ENCODE measurements around the gene CLCC1.
A peak's percentile ranks its signal among the peaks of the same experiment; 100 is the strongest.
"Not testable (repeated sequence)": the region's sequence is repeated elsewhere in the genome, so short reads cannot be mapped to it uniquely, and the experiment has no call there.

Gene CLCC1, protein sequence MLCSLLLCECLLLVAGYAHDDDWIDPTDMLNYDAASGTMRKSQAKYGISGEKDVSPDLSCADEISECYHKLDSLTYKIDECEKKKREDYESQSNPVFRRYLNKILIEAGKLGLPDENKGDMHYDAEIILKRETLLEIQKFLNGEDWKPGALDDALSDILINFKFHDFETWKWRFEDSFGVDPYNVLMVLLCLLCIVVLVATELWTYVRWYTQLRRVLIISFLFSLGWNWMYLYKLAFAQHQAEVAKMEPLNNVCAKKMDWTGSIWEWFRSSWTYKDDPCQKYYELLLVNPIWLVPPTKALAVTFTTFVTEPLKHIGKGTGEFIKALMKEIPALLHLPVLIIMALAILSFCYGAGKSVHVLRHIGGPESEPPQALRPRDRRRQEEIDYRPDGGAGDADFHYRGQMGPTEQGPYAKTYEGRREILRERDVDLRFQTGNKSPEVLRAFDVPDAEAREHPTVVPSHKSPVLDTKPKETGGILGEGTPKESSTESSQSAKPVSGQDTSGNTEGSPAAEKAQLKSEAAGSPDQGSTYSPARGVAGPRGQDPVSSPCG

DNA sequence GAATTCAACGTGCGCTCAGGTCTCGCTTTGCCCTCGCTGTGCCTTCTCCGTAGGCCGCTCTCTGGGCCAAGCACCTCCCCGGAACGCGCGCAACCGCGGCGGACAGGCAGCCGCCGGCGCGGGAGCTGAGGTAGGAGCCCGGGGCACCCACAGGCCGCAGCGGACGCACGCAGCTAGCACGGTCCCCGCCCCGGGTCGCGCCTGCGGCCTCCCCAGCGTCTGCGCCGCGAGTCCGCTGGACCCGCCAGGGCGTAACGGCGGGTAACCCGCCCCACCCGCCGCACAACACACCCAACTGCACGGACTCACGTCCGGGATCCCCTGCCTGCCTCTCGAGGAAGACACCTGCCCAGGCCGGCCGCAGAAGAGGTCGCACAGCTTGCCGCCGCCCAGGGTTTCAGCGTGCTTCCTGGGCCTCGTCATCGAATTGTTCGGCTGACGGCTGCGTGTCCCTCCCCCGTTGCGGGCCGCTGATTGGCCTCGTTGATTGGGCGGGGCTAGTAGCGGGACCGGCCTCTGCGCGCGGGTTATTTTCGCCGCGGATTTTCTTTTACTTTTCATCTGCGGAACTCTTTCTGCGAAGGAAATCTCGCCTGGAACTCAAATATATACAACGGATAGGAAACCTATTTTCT, at the start of gene CLCC1:
TSS of gene CLCC1 (minus strand) at position 433 of the 635 bp plus-strand sequence. CDS start 13,047 bp downstream, outside the sequence.
- DNase-seq = peak; percentile 89

DNA sequence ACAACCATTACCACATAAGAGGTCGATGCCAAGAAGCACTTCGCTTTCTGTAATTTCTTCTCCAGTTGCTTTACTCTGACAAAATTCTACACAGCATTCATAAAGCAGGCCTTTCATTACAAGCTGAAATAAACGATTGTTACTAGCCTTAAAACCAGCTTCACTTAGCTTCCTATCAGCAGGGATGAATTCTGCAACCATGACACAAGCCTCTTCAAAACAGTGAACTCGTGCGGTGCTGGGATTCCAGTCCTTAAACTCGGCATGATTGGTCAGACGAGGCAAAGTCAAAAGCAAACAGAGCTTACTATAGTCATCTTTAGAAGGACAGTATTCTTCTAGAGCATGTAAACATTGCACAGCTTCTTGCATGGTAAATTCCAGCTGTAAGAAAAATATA, 48.1 kb upstream of the CLCC1 start:
- DNase-seq = no peak

DNA sequence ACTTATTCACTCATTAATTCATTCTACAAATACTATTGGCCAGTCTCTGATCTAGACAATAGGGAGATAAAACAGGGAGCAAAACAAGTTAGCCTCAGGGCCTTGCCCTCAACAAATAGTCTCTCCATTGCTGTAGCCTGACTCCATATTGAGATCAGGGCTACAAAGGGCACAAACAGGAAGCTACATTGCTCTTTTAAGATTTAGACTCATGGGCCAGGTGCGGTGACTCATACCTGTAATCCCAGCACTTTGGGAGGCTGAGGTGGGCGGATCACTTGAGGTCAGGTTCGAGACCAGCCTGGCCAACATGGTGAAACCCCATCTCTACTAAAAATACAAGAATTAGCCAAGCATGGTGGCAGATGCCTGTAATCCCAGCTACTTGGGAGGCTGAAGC, 33.3 kb upstream of the CLCC1 start:
- not testable (repeated sequence) for DNase-seq

DNA sequence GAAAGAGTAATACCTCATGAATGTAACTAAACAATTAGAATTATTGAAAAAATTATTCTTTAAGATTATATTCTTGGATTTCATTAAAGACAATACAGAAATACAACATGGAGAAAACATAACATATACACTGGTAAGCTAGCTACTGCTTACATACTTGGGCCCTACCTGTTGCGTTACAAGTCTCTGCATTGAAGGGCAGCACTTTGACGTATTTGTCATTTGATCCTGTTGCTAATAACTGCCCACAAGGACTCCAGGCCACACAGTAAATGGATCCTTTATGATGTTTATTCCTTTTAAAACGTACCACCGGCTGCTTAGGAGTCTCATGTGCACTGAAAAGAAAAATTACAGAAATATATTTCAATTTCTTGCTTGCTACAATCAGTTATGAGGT, 19.8 kb upstream of the CLCC1 start:
- DNase-seq = no peak

DNA sequence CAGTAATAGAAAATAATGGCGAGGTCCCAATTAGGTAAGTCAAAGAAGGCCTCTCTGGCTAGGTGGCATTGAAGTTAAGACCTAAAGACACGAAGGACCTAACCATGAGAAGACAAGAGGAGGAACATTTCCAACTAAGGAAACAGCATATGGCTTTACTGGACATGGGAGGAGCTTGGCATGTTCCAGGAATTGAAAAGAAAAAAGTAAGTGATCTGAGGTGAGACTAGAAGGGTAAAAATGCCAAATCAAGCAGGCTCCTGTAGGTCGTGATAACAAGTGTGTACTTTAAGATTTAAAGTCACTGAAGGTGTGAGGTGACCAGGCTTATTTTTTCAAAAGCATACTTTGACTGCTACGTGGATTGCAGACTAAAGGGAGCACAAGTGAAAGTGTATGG, 13.4 kb upstream of the CLCC1 start:
- DNase-seq = no peak

DNA sequence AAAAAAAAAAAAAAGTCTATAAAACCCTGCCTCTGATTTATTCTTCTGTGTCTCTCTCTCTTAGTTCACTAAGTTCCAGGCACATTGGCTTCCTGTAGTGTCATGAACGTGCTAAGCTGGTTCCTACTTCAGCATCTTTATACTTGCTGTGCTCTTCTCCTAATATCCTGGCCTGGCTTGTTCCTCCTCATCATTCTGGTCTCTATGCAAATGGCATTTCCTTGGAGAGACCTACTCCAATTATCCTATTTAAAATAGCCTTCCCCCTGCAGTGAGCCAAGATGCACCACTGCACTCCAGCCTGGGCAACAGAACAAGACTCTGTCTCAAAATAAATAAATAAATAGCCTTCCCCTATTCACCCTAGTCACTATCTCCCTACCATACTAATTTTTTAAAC, 9.7 kb upstream of the CLCC1 start:
- no peak for DNase-seq

DNA sequence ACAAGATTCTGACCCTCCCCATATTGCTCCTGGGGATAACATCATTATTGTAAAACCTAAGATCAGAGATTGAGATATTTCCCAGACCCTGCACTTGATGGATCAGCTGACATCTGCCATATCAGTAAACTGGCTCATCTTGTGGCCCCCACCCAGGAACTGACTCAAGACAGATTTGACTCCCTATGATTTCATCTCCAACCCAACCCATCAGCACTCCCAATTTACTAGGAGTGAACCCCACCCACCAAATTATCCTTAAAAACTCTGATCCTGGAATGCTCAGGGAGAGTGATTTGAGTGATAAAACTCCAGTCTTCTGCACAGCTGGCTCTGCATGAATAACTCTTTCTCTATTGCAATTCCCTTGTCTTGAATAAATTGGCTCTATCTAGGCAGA, 6.1 kb upstream of the CLCC1 start:
- no peak for DNase-seq

DNA sequence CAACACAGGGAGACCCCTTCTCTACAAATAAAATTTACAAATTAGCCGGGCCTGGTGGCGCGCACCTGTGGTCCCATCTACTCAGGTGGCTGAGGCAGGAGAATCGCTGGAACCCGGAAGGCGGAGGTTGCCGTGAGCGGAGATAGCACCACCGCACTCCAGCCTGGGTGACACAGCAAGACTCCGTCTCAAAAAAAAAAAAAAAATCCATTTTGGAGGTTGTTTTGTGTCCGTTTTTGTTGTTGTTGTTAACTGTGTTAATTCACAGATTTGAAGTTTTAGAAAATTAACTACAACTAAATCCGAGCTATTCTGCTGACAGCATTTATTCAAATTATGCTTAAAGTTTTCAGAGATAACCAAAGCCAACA, 618 bp downstream of the CLCC1 start:
- peak; percentile 43 for DNase-seq

DNA sequence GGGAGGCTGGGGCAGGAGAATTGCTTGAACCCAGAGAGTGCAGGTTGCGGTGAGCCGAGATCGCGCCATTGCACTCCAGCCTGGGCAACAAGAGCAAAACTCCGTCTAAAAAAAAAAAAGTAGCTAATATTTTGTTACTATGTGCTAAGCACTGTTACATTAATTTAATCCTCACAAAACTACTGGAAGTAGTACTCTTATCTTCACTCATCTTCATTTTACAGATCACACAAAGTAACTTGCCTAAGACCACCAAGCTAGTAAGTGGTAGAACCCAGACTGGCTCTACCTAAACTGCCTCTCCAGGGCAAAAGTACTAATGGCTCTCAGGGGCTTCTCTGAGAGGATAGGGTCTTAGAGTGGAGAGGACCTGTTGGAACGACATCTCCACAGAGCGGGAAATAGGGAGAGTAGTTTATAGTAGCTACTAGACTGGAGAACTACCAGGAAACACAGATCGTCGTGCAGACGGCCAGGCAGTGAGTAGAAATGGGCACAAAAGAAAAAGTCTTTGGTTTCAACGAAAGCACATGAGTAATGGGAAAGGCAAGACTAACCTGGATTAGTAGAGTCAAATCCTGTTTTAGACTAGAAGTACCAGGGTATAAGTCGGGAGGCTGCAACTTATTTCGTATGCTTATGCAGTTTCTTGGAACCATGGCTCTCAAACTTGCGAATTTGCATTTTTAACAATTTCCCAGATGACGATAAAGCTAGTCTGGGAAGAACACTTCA, 1.4 kb downstream of the CLCC1 start:
- no peak for DNase-seq

DNA sequence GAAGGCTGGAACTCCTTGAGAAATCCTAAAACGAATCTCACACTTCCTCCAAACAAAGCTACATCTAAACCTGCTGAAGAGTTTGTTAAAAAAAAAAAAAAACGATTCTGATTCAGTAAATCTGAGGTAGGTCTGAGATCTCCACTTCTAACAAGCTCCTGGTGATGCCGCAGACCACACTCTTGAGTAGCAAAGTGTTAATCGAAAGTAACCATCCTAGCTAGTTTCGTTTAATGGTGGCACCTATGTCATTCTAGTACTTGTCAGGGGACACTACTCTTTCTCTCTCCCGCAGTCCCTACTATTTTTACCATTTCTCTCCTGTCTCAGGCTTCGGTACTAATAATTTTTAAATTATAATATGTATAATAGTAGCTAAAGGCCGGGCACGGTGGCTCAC, 2.1 kb downstream of the CLCC1 start:
- DNase-seq = no peak

DNA sequence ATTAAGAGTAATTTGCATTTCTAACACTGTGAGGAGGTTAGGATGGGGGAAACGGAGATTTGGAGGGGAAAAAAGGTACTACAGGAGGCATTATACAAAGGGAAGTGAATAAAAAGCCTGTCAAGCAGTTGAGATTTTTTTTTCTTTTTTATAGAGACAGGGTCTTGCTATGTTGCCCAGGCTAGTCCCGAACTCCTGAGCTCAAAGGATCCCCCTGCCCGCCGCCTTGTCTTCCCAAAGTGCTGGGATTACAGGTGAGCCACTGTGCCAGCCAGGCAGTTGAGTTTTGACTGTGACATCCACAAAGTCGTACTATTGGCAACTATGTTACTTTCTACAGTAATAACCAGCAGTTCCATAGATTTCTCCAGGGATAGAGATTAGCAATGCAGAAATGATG, 2.6 kb downstream of the CLCC1 start:
- no peak for DNase-seq

DNA sequence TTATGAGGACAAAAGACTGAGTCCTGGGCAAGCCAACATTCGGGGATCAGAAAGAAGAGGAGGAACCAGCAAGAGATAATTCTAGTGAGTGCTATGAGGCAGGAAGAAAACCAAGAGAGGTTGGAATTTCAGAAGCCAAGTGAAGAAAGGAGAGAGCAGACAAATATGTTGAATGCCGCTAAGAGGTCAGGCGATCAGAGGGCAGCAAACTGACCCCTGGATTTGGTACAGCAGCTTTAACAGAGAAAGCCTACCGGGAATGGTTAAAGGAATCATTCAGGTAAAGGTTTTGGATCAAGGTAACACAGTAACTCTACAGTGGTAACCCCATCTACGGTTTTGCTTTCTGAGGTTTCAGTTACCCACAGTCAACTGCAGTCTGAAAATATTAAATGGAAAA, 5.4 kb downstream of the CLCC1 start:
- DNase-seq = no peak

DNA sequence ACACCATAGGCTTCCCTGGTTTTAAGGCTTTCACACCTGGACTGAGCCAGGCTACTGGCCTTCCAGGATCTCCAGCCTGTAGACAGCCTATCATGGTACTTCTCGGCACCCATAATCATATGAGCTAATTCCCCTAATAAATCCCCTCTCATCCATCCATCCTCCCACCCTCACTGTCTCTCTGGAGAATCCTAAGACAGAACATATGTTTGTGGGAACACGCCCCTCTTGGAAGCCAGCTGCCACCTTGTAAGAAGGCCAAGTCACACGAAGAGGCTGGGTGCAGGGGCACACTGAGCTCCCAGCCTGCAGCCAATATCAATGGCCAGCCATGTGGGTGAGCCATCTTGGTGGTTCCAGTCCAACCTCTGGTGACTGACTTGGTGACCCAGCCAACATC, 7.4 kb downstream of the CLCC1 start:
- DNase-seq = no peak

DNA sequence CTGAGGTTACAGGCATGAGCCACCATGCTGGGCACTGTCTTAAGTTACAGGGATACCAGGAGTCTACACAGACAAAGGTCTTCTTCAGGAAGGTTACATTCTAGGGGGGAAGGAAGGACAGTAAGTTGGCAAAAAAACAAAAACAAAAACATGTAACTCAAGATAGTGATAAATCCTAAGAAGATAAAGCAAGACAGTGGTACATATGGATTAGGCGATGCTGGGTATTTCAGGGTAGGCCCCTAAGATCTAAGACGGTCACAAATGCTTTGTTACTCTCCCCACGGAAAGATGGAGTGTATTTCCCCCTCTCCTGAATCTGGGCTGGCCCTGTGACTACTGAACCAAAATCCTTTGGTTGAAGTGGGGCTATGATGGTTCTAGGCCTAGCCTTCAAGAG, 8.2 kb downstream of the CLCC1 start:
- no peak for DNase-seq

DNA sequence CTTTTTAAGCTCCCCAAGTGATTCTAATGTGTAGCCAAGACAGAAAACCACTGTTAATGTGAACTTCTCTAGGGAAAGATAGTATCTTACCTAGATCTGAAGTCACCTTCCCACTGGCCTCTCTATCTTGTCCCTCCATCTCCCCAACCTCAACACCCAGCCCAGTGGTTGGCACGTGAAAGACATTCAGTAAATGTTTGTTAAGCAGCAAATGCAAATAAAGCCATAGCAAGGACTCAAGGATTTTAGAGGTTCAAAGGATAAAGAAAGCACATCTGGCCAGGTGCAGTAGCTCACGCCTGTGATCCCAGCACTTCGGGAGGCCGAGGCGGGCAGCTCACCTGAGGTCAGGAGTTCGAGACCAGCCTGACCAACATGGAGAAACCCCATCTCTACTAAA, 9.8 kb downstream of the CLCC1 start:
- no peak for DNase-seq

DNA sequence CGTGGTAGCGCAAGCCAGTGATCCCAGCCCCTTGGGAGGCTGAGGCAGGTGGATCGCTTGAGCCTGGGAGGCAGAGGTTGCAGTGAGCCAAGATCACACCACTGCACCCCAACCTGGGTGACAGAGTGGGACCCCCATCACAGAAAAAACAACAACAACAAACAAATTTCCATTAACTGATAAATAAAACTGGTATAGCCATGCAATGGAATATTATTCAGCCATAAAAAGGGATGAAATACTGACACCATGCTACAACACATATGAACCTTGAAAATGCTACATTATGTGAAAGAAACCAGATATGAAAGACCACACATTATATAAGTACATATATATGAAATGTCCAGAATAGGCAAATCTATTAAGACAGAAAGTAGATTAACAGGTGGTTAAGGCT, 12.0 kb downstream of the CLCC1 start:
- no peak for DNase-seq

DNA sequence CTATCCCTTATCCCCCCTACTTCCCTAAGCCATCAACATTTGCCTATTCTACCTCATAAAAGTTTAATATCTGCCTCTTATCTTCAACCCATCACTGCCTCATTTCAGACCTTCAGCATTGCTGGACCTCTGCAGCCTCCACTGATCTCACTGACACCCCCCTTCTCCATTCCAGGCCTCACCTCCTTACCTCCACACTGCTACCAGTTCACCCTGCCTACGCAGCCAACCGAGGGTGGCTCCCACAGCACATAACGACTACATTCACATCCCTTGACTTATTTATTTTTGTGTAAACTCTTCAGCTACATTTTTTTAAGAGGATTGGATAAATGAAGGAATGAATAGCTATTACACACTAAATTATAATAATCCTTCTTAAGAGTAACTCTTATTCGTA, 14.2 kb downstream of the CLCC1 start:
- DNase-seq = no peak

DNA sequence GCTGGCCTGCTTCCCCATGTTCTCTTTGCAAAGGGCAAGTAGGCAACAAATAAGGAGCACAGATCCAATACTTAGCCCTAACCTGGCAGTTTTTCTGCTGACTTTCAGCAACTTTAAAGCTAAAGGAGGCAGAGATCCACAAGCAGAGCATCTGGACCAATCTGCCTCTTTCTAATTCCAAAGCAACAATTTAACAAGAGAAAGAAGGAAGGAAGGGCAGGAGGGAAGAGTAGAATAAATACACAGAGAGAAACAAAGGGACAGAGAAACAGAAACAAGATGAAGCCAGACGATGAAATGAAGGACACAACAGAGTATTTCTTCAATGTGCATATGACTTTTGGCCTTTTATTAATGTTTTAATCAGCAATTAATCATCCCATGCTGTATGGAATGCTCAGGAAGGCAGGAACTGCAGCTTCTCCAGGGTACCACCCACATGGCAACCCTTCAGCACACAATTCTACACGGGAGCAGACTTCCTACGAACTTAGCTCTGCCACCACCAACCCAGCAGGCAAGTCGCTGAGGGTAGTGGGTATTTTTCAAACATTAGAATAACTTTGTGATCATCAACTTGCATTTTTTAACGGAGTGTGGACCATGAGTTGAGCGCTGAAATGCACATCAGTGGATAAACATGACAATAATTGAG, 15.3 kb downstream of the CLCC1 start:
- no peak for DNase-seq

DNA sequence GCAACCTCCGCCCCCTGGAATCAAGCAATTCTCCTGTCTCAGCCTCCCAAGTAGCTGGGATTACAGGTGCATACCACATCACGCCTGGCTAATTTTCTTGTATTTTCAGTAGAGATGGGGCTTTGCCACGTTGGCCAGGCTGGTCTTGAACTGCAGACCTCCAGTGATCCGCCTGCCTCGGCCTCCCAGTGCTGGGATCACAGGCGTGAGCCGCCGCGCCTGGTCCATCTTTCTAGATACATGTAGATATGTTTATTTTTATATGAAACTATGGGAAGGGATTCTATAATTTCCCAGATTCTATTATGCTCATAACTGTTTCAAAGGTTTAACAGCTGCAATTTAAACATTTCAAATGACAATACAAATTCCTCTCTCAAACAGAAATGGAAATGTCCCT, 27.1 kb downstream of the CLCC1 start:
- no peak for DNase-seq

DNA sequence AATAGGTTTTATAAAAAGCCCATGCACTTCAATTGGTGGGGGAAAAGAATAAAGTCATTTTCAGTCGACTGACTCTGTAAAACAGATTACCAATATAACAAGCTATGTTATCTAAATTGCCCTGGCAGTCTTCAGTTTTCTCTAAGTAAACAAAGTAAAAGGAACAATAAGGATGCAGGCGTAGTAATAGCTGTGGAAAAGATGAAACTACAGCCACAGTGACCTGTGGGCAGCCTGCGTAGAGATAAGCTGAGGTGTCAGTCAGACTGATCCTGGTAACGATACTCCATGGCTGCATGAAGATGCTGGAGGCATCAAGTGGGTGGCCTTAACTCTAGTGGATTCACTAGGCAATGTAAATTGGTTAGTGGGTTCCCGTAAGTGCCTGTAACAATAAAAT, 29.3 kb downstream of the CLCC1 start:
- DNase-seq = no peak

DNA sequence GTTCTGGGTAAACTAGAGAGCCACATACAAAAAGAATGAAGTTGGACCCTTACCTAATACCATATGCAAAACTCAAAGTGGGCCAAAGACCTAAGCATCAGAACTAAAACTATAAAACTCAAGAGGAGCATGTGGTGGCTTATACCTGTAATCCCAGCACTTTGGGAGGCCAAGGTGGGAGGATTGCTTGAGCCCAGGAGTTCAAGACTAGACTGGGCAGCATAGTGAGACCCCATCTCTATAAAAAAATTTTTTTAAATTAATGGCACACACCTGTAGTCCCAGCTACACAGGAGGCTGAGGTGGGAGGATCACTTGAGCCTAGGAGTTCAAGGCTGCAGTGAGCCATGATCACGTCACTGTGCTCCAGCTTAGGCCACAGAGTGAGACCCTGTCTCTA, 35.7 kb downstream of the CLCC1 start:
- not testable (repeated sequence) for DNase-seq

DNA sequence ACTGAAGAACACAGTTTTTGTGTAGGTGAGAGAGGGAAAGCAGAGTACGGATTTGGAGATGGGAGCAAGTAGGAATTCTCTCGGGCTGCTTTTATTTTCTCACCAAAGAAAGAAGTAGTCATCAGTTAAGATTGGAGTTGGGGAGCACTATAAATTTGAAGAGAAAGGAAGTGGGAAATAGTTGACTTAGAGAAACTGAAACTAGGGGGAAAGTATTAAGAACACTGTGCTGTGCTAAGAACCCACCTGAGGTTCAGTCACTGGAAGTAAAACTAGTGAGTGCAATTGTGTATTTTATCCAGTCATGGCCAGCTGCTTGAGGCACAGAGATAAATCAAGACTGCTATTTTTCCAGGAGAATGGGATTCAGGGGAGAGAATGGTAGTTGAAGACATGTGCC, 37.4 kb downstream of the CLCC1 start:
- DNase-seq = no peak

DNA sequence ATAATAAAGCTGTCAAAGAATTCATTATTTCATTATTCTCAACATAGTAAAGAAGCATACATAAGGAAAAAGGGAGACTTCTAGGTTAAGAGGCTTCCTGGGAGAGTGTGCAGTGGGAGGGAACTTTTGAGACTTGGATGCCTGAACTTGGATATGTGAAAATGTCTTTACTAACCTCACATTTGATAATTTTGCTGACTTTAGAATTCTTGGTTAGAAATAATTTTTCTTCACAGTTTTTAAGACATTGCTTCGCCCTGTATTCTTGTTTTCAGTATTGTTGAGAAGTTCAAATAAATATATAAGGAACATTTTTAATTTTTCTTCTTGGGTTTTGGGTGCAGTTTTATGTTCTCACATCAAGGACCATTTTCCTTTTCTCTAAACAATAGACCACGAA, 46.5 kb downstream of the CLCC1 start:
- DNase-seq = no peak

Measured in activated T-cell treated with anti-CD3 and anti-CD28 coated beads, Interleukin-2, amount 50 U/mL, for 1 hour (primary cell).